ENCODE data around the gene PRSS8.
"Not testable (repeated sequence)": the region's sequence is repeated elsewhere in the genome, so short reads cannot be mapped to it uniquely, and the experiment has no call there.

Gene PRSS8

GRCh38 chr16:31105677-31106213 lies 29.8 kb downstream of the PRSS8 start:
- peak; percentile 76 for DNase-seq (ENCODE audit: low spot score)

GRCh38 chr16:31100876-31101641 lies 34.5 kb downstream of the PRSS8 start:
- not testable (repeated sequence) for DNase-seq (ENCODE audit: low spot score)

GRCh38 chr16:31099860-31100638 lies 35.5 kb downstream of the PRSS8 start:
- no peak for DNase-seq (ENCODE audit: low spot score)

GRCh38 chr16:31094424-31095120 lies 41.0 kb downstream of the PRSS8 start, which contains the start of gene VKORC1:
Gene VKORC1, minus strand, starts transcription at chr16:31094797. Its CDS starts 68 bp downstream, at chr16:31094729.
- DNase-seq (ENCODE audit: low spot score) = peak; percentile 94

- no peak for DNase-seq (ENCODE audit: low spot score)
These were observed 41.5 kb downstream of the PRSS8 start for GRCh38 chr16:31094088-31094423.

- no peak for DNase-seq (ENCODE audit: low spot score)
These were observed 42.3 kb downstream of the PRSS8 start for GRCh38 chr16:31093132-31093703.

- no peak for DNase-seq (ENCODE audit: low spot score)
These were observed 43.2 kb downstream of the PRSS8 start for GRCh38 chr16:31092330-31092729.

GRCh38 chr16:31090540-31090939 lies 45.0 kb downstream of the PRSS8 start:
- no peak for DNase-seq (ENCODE audit: low spot score)

GRCh38 chr16:31089199-31089598 lies 46.3 kb downstream of the PRSS8 start:
- DNase-seq (ENCODE audit: low spot score) = no peak

GRCh38 chr16:31088459-31089183 lies 46.9 kb downstream of the PRSS8 start, which contains the start of gene PRSS53:
Gene PRSS53, minus strand, starts transcription at chr16:31088943. Its CDS starts 134 bp downstream, at chr16:31088809.
- DNase-seq (ENCODE audit: low spot score) = no peak

- no peak for DNase-seq (ENCODE audit: low spot score)
These were observed 47.6 kb downstream of the PRSS8 start for GRCh38 chr16:31087971-31088370.

- DNase-seq (ENCODE audit: low spot score) = no peak
These were observed 48.0 kb downstream of the PRSS8 start for GRCh38 chr16:31087481-31087880.

GRCh38 chr16:31086629-31086906 lies 49.0 kb downstream of the PRSS8 start:
- no peak for DNase-seq (ENCODE audit: low spot score)

- no peak for DNase-seq (ENCODE audit: low spot score)
These were observed 49.5 kb downstream of the PRSS8 start for GRCh38 chr16:31085873-31086628.

GRCh38 chr16:31085411-31085810 lies 50.1 kb downstream of the PRSS8 start:
- DNase-seq (ENCODE audit: low spot score) = no peak

- no peak for DNase-seq (ENCODE audit: low spot score)
These were observed 50.8 kb downstream of the PRSS8 start for GRCh38 chr16:31084584-31085302.

- DNase-seq (ENCODE audit: low spot score) = no peak
These were observed 51.5 kb downstream of the PRSS8 start for GRCh38 chr16:31083981-31084380.

GRCh38 chr16:31083556-31083955 lies 52.0 kb downstream of the PRSS8 start:
- DNase-seq (ENCODE audit: low spot score) = no peak

GRCh38 chr16:31083081-31083480 lies 52.4 kb downstream of the PRSS8 start:
- no peak for DNase-seq (ENCODE audit: low spot score)

Measured in CD4-positive, alpha-beta T cell treated with Interleukin-2 at 100 ng/mL for 4 hours (primary cell).